H9 (cell line): ENCODE measurements around the gene PPP1R16B. TPM values are rescaled to one million over a fixed set of nuclear protein-coding genes. Genes with fewer than 3 reads are reported as not detected.

Experiments used
- DNase-seq: peaks from one replicate; pipeline ENCODE4 v3.0.0-alpha.2; 2017
- H2AFZ ChIP-seq: one replicate; pipeline ENCODE4 v1.6.1; 2013; ENCODE audit warnings: mild to moderate bottlenecking, low read length, control low read depth, moderate library complexity
- H2AK5ac ChIP-seq: 2 replicates; pipeline ENCODE4 v1.6.1; 2013; ENCODE audit warnings: low read length, control low read depth, mixed read lengths; ENCODE audit not compliant: insufficient read length
- H2BK120ac ChIP-seq: one replicate; pipeline ENCODE4 v1.6.1; 2013; ENCODE audit warnings: low read depth, mild to moderate bottlenecking, low read length, control low read depth, inconsistent platforms; ENCODE audit not compliant: poor library complexity, severe bottlenecking
- H2BK12ac ChIP-seq: 2 replicates; pipeline ENCODE4 v1.6.1; 2013; ENCODE audit warnings: low read length, control low read depth, mixed read lengths, low read depth; ENCODE audit not compliant: insufficient read length
- H2BK15ac ChIP-seq: 2 replicates; pipeline ENCODE4 v1.6.1; 2013; ENCODE audit warnings: low read depth, low read length, control low read depth
- H2BK20ac ChIP-seq: one replicate; pipeline ENCODE4 v1.6.1; 2013; ENCODE audit warnings: low read depth, mild to moderate bottlenecking, low read length, control low read depth, inconsistent platforms; ENCODE audit not compliant: poor library complexity, severe bottlenecking
- H2BK5ac ChIP-seq: 2 replicates; pipeline ENCODE4 v1.6.1; 2013; ENCODE audit warnings: low read length, control low read depth, mixed read lengths; ENCODE audit not compliant: insufficient read length
- H3K14ac ChIP-seq: 2 replicates; pipeline ENCODE4 v1.6.1; 2013; ENCODE audit warnings: low read length, control low read depth; ENCODE audit not compliant: insufficient read depth
- H3K18ac ChIP-seq: 2 replicates; pipeline ENCODE4 v1.6.1; 2013; ENCODE audit warnings: low read depth, mild to moderate bottlenecking, mixed read lengths, low read length, control low read depth; ENCODE audit not compliant: insufficient read length
- H3K23ac ChIP-seq: 2 replicates; pipeline ENCODE4 v1.6.1; 2013; ENCODE audit warnings: low read length, control low read depth, mixed read lengths, low read depth; ENCODE audit not compliant: insufficient read length
- H3K23me2 ChIP-seq: 2 replicates; pipeline ENCODE4 v1.6.1; 2013; ENCODE audit warnings: low read depth, mild to moderate bottlenecking, mixed read lengths, low read length, control low read depth; ENCODE audit not compliant: insufficient read length, poor library complexity, severe bottlenecking
- H3K27ac ChIP-seq: 2 replicates; pipeline ENCODE4 v1.5.1; 2013; ENCODE audit warnings: low read length, control low read depth, mixed read lengths, low read depth; ENCODE audit not compliant: insufficient read length
- H3K27me3 ChIP-seq: 2 replicates; pipeline ENCODE4 v1.6.1; 2013; ENCODE audit warnings: low read length, control low read depth, inconsistent platforms; ENCODE audit not compliant: insufficient read depth
- H3K4ac ChIP-seq: 2 replicates; pipeline ENCODE4 v1.6.1; 2013; ENCODE audit warnings: low read depth, mild to moderate bottlenecking, control low read depth, inconsistent platforms, low read length, moderate library complexity
- H3K4me1 ChIP-seq: 2 replicates; pipeline ENCODE4 v1.6.1; 2013; ENCODE audit warnings: low read length, control low read depth, inconsistent platforms; ENCODE audit not compliant: insufficient read depth
- H3K4me2 ChIP-seq: 2 replicates; pipeline ENCODE4 v1.6.1; 2013; ENCODE audit warnings: low read length, control low read depth, mixed read lengths; ENCODE audit not compliant: insufficient read length, insufficient read depth
- H3K56ac ChIP-seq: 2 replicates; pipeline ENCODE4 v1.6.1; 2013; ENCODE audit warnings: low read depth, mild to moderate bottlenecking, mixed read lengths, low read length, control low read depth; ENCODE audit not compliant: insufficient read length
- H3K79me1 ChIP-seq: 2 replicates; pipeline ENCODE4 v1.6.1; 2013; ENCODE audit warnings: low read depth, mild to moderate bottlenecking, moderate library complexity, low read length, control low read depth, inconsistent platforms; ENCODE audit not compliant: insufficient read depth, poor library complexity, severe bottlenecking
- H3K79me2 ChIP-seq: 2 replicates; pipeline ENCODE4 v1.6.1; 2013; ENCODE audit warnings: low read length, control low read depth, inconsistent platforms; ENCODE audit not compliant: insufficient read depth
- H3K9ac ChIP-seq: 2 replicates; pipeline ENCODE4 v1.6.1; 2013; ENCODE audit warnings: low read length, control low read depth, mixed read lengths; ENCODE audit not compliant: insufficient read length; ENCODE audit errors: extremely low read depth
- H3K9me3 ChIP-seq: one replicate; pipeline ENCODE4 v1.6.1; 2013; ENCODE audit warnings: low read depth, low read length, inconsistent platforms; ENCODE audit not compliant: control insufficient read depth
- H3T11ph ChIP-seq: one replicate; pipeline ENCODE4 v1.6.1; 2013; ENCODE audit warnings: mild to moderate bottlenecking, low read length, control low read depth, inconsistent platforms
- H4K20me1 ChIP-seq: one replicate; pipeline ENCODE4 v1.6.1; 2013; ENCODE audit not compliant: control insufficient read depth, insufficient read length, insufficient read depth
- H4K5ac ChIP-seq: 2 replicates; pipeline ENCODE4 v1.6.1; 2013; ENCODE audit warnings: low read depth, mild to moderate bottlenecking, mixed read lengths, low read length, control low read depth; ENCODE audit not compliant: insufficient read length
- H4K8ac ChIP-seq: replicated peaks from 2 replicates; pipeline ENCODE4 v1.6.1; 2013; ENCODE audit warnings: low read length, control low read depth, mixed read lengths, low read depth; ENCODE audit not compliant: insufficient read length
- H4K91ac ChIP-seq: 2 replicates; pipeline ENCODE4 v1.6.1; 2013; ENCODE audit warnings: low read depth, mild to moderate bottlenecking, moderate library complexity, mixed read lengths, low read length, control low read depth; ENCODE audit not compliant: insufficient read length
- H3K27ac Mint-ChIP-seq, 3 experiments: 2 replicates in 2 of 3; 3 replicates in 1 of 3; pipeline ENCODE4 v1.8.0; 2020 to 2021; ENCODE audit warnings: mixed read lengths in 3 of 3, mild to moderate bottlenecking in 1 of 3, moderate library complexity in 1 of 3
- H3K27me3 Mint-ChIP-seq: 2 replicates; pipeline ENCODE4 v1.8.0; 2021; ENCODE audit warnings: low read depth, mild to moderate bottlenecking, moderate library complexity, mixed read lengths
- H3K36me3 Mint-ChIP-seq, 3 experiments: 2 replicates in 2 of 3; 3 replicates in 1 of 3; pipeline ENCODE4 v1.8.0; 2020 to 2021; ENCODE audit warnings: low read depth in 3 of 3, mixed read lengths in 3 of 3; ENCODE audit not compliant: insufficient read depth in 1 of 3
- H3K4me1 Mint-ChIP-seq, 2 experiments: 2 replicates each; pipeline ENCODE4 v1.8.0; 2020; ENCODE audit warnings: mixed read lengths in 2 of 2
- H3K4me3 Mint-ChIP-seq, 2 experiments: 2 replicates in 1 of 2; 3 replicates in 1 of 2; pipeline ENCODE4 v1.8.0; 2020 to 2021; ENCODE audit warnings: mild to moderate bottlenecking in 2 of 2, mixed read lengths in 2 of 2, moderate library complexity in 1 of 2
- H3K9me3 Mint-ChIP-seq, 2 experiments: 2 replicates in 1 of 2; 3 replicates in 1 of 2; pipeline ENCODE4 v1.8.0; 2020; ENCODE audit warnings: mild to moderate bottlenecking in 2 of 2, mixed read lengths in 2 of 2, moderate library complexity in 1 of 2
- CTCF ChIP-seq: fragments of 200-600 bp; sonication (generic); conservative IDR thresholded peaks from 3 replicates; pipeline ENCODE4 v1.8.0; 2021; ENCODE audit warnings: antibody characterized with exemption, mild to moderate bottlenecking
- WGBS: extraction: QIAGEN DNeasy Blood & Tissue Kit; methylation state at CpG from one replicate; pipeline ENCODE4 v1.1.7; 2013; ENCODE audit warnings: missing lambda C conversion rate, low lambda C conversion rate, mixed read lengths; ENCODE audit not compliant: insufficient read length; ENCODE audit errors: extremely low coverage; 5-methylcytosine and 5-hydroxymethylcytosine counted together
- total RNA-seq: library from RNA; stranded (reverse); gene quantifications from 2 replicates; pipeline ENCODE4 v1.2.1, GENCODE V29; 2021

Gene PPP1R16B
- total RNA-seq, 1 experiment from 2014 or later = 8.2 TPM

GRCh38 chr20:38893056-38893564, 87.6 kb downstream of the PPP1R16B start:
- H4K8ac ChIP-seq = no peak overlapping the region
- H3T11ph ChIP-seq = no peak overlapping the region
- DNase-seq = no peak
- H3K79me1 ChIP-seq = no peaks in the 10 kb centered on the region
- H3K79me2 ChIP-seq = no peaks in the 10 kb centered on the region
- TF ChIP-seq CTCF = no peak
- no peak overlapping the region for H2BK20ac ChIP-seq
- H3K4me3 Mint-ChIP-seq = no peak overlapping the region
- H2BK5ac ChIP-seq = no peak overlapping the region
- no peak overlapping the region for H3K27ac ChIP-seq
- H3K4me2 ChIP-seq = peak overlapping the region; percentile 48
- H3K4me1 ChIP-seq = peaks cover 3% of the 10 kb centered on the region; the same call in 1 of the 2 replicates
- H2AK5ac ChIP-seq = no peak overlapping the region
- H3K9me3 ChIP-seq = no peaks in the 10 kb centered on the region
- no peak overlapping the region for H4K91ac ChIP-seq
- H2BK120ac ChIP-seq = no peak overlapping the region
- no peak overlapping the region for H2BK15ac ChIP-seq
- H3K4ac ChIP-seq = no peak overlapping the region
- H3K23me2 ChIP-seq = peaks cover 5% of the 10 kb centered on the region
- no peak overlapping the region for H3K56ac ChIP-seq
- no peaks in the 10 kb centered on the region for H4K20me1 ChIP-seq
- H3K23ac ChIP-seq = no peak overlapping the region
- no peak overlapping the region for H3K18ac ChIP-seq
- no peak overlapping the region for H2AFZ ChIP-seq
- WGBS = no CpG with 5 or more reads among the region's 6 CpGs
- H2BK12ac ChIP-seq = no peak overlapping the region
- peaks cover 1% of the 10 kb centered on the region; the same call in 1 of the 2 replicates for H3K27me3 Mint-ChIP-seq
- no peak overlapping the region for H3K9ac ChIP-seq
- H3K27me3 ChIP-seq = no peaks in the 10 kb centered on the region
- peak overlapping the region in 1 of 3 experiments; percentile 10; a peak in 1 of 7 replicates for H3K27ac Mint-ChIP-seq
- no peaks in the 10 kb centered on the region for H3K9me3 Mint-ChIP-seq
- H3K4me1 Mint-ChIP-seq = peaks cover 18 to 19% of the 10 kb centered on the region in 2 experiments
- no peak overlapping the region for H4K5ac ChIP-seq
- no peaks in the 10 kb centered on the region; a peak in 1 of 7 replicates for H3K36me3 Mint-ChIP-seq
- no peak overlapping the region for H3K14ac ChIP-seq
